Esophagus muscularis mucosa (tissue), 4 donors: Measurements from ENCODE around the gene MAPK8. TPM values are rescaled to one million over a fixed set of nuclear protein-coding genes. Genes with fewer than 3 reads are reported as not detected.

Experiments
- DNase-seq: peaks from one replicate; pipeline ENCODE4 v3.0.0-alpha.2; 2017; ENCODE audit errors: extremely low spot score
- H3K27ac ChIP-seq, 4 donors: fragments of 200-600 bp; sonication (generic); replicated peaks in 1 of 4; 1 replicate in 3 of 4; 2 replicates in 1 of 4; pipeline ENCODE4 v1.5.1; 2016 to 2019; ENCODE audit warnings: mild to moderate bottlenecking in 1 of 4
- H3K27me3 ChIP-seq, 4 donors: fragments of 200-600 bp; sonication (generic); one replicate each; pipeline versions ENCODE4 v1.5.1 to v1.6.0; 2016 to 2019
- H3K36me3 ChIP-seq, 4 donors: fragments of 200-600 bp; sonication (generic); one replicate each; pipeline ENCODE4 v1.5.1; 2016 to 2019
- H3K4me1 ChIP-seq, 4 donors: fragments of 200-600 bp; sonication (generic); one replicate each; pipeline ENCODE4 v1.5.1; 2016 to 2019
- H3K4me3 ChIP-seq, 4 donors: fragments of 200-600 bp; sonication (generic); 1 replicate in 2 of 4; 2 replicates in 2 of 4; pipeline ENCODE4 v1.5.1; 2016 to 2019; ENCODE audit warnings: mild to moderate bottlenecking in 4 of 4, moderate library complexity in 1 of 4
- H3K9me3 ChIP-seq, 4 donors: fragments of 200-600 bp; sonication (generic); 1 replicate in 3 of 4; 2 replicates in 1 of 4; pipeline ENCODE4 v1.5.1; 2016 to 2019
- CTCF ChIP-seq, 3 experiments: fragments of 200-600 bp in 2 of 3; fragments of 450-650 bp in 1 of 3; sonication (generic) in 2 of 3; IDR thresholded peaks; one replicate each; pipeline ENCODE4 v1.5.1; 2017 to 2019; ENCODE audit warnings: antibody characterized with exemption in 3 of 3, mild to moderate bottlenecking in 2 of 3, moderate library complexity in 1 of 3
- EP300 ChIP-seq: sonication (generic); formaldehyde crosslinking; IDR thresholded peaks from one replicate; pipeline ENCODE4 v1.6.1; 2017; ENCODE audit warnings: antibody characterized with exemption
- POLR2A ChIP-seq: fragments of 450-650 bp; IDR thresholded peaks from one replicate; pipeline ENCODE4 v1.6.1; 2017; ENCODE audit warnings: antibody characterized with exemption, moderate library complexity, mild to moderate bottlenecking, low read depth
- POLR2AphosphoS5 ChIP-seq, 2 donors: sonication (generic); formaldehyde crosslinking; IDR thresholded peaks; one replicate each; pipeline ENCODE4 v1.6.1; 2017; ENCODE audit warnings: antibody characterized with exemption in 2 of 2
- WGBS: methylation state at CpG from one replicate; pipeline ENCODE4 v1.1.5; 2018; 5-methylcytosine and 5-hydroxymethylcytosine counted together
- intact Hi-C: fragments of 100-400 bp; cut with DNase I; formaldehyde crosslinking; loops from one replicate; pipeline ENCODE4 v1.15.1; 2023
- total RNA-seq, 4 donors: library from RNA; depleted of rRNA; stranded (reverse); fragments of >200 nt; gene quantifications; one replicate each; pipeline versions ENCODE4 v1.1.0 to v1.2.1, GENCODE V29; 2016

MAPK8 gene
- total RNA-seq, 4 donors from 2014 or later, result 26.8 to 50.0 (median 33.1) TPM

DNA sequence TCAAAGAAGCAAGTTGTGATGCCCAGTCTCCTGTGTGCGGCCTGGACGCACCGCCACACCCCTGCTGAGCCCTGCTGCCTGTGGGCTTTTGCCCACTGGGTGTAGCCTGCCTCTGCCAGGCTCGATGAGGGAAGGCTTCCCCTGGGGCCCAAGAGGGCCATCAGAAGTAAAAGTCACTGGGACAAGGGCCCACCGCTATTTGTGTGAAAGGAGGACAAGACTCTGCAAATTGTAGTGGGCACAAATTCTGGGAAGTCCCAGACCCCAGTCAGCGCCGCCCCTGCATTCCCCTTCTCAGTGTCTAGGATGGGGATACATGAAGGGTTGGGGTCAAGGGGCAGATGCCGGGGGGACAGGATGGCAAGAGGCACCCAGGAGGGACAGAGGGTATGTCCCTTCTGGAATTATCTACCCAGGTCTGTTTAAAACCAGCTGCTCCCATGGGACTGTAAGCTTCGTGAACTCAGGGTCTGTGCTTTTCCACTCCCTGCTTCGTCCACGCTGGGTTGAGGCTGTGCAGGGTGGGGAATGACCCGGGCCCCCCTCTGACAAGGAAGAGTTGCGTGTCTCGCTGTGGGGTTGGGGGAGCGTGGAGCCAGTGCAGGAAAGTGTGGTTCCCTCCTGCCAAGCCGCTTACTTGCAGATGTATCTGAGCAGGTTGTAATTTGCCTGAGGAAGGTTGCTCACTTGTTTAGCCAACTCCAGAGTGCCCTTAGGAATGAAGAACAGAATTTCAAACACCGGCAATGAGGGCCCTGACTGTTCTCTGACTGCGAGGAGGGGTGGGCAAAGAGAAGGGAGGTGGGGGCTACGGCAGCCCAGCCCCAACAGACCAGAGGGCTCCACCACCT, 147.2 kb downstream of the MAPK8 start:
- Histone ChIP-seq H3K27ac (no peak overlapping the region), H3K27me3 (peaks cover 0 to 19% (median 0%) of the 10 kb centered on the region in 4 donors), H3K9me3 (no peaks in the 10 kb centered on the region), H3K4me3 (no peak overlapping the region), H3K36me3 (peaks cover 0 to 5% (median 0%) of the 10 kb centered on the region in 4 donors), H3K4me1 (peaks cover 0 to 12% (median 8%) of the 10 kb centered on the region in 4 donors)
- no peak for DNase-seq
- TF ChIP-seq CTCF (IDR thresholded peaks at IDR 0.05), result no peak
- TF ChIP-seq EP300, result no peak
- 91% methylated on average over 13 of the region's 19 CpGs for WGBS
- intact Hi-C loops, result no loop called here

DNA sequence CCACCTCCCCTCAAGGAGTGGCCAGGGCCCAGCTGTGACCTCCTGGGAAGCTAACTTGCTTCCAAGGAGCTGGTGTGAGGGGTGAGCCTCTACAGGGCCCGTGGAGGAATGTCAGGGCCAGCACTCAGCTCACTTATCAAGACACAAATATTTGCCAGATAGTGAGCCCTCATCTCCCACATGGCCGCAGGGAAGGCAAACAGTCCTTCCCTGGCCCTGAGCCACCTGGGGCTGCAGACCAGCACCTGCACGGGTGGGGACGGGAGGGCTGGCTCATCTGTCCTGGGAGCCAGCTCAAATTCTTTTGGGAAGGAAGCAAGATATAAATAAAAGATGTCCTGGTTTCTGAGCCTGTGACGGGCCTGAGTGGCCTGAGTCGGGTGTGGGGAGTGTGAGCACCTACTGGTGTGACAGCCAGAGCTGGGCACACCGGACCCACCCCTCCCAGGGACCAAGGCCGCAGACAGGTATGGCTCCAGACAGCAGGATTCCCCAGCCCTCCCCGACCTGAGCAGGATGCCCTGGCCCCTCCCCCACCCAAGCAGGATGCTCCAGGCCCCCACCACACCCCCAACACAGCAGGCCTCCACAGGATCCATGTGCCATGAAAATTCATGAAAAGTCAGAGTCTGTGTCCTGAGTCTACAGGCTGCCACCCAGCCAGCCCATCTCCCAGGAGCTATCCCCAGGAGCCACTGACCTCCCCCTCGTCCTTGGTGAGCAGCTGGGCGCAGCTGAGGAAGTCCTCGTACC, 148.0 kb downstream of the MAPK8 start:
- H3K27ac ChIP-seq, result no peak overlapping the region
- 69% methylated on average over 5 of the region's 12 CpGs for WGBS
- H3K36me3 ChIP-seq, result peaks cover 0 to 5% (median 0%) of the 10 kb centered on the region in 4 donors
- H3K4me1 ChIP-seq, result peaks cover 0 to 12% (median 8%) of the 10 kb centered on the region in 4 donors
- intact Hi-C loops, result no loop called here
- TF ChIP-seq POLR2A, result no peak
- TF ChIP-seq CTCF (IDR thresholded peaks at IDR 0.05), result no peak
- TF ChIP-seq POLR2AphosphoS5 (IDR thresholded peaks at IDR 0.05), result no peak
- no peak for TF ChIP-seq EP300
- H3K9me3 ChIP-seq, result no peaks in the 10 kb centered on the region
- H3K27me3 ChIP-seq, result peaks cover 0 to 19% (median 0%) of the 10 kb centered on the region in 4 donors
- no peak for DNase-seq
- H3K4me3 ChIP-seq, result no peak overlapping the region

GRCh38 chr10:48455055-48455391, 148.5 kb downstream of the MAPK8 start:
- no peak overlapping the region for H3K4me3 ChIP-seq
- H3K9me3 ChIP-seq, result no peaks in the 10 kb centered on the region
- H3K27me3 ChIP-seq, result peaks cover 0 to 19% (median 0%) of the 10 kb centered on the region in 4 donors
- no CpG with 5 or more reads among the region's 11 CpGs for WGBS
- peaks cover 0 to 5% (median 0%) of the 10 kb centered on the region in 4 donors for H3K36me3 ChIP-seq
- intact Hi-C loops, result no loop called here
- TF ChIP-seq POLR2A (no peak), POLR2AphosphoS5 (IDR thresholded peaks at IDR 0.05) (no peak), CTCF (IDR thresholded peaks at IDR 0.05) (no peak), EP300 (no peak)
- no peak overlapping the region for H3K27ac ChIP-seq
- no peak for DNase-seq
- H3K4me1 ChIP-seq, result peaks cover 0 to 12% (median 8%) of the 10 kb centered on the region in 4 donors

DNA sequence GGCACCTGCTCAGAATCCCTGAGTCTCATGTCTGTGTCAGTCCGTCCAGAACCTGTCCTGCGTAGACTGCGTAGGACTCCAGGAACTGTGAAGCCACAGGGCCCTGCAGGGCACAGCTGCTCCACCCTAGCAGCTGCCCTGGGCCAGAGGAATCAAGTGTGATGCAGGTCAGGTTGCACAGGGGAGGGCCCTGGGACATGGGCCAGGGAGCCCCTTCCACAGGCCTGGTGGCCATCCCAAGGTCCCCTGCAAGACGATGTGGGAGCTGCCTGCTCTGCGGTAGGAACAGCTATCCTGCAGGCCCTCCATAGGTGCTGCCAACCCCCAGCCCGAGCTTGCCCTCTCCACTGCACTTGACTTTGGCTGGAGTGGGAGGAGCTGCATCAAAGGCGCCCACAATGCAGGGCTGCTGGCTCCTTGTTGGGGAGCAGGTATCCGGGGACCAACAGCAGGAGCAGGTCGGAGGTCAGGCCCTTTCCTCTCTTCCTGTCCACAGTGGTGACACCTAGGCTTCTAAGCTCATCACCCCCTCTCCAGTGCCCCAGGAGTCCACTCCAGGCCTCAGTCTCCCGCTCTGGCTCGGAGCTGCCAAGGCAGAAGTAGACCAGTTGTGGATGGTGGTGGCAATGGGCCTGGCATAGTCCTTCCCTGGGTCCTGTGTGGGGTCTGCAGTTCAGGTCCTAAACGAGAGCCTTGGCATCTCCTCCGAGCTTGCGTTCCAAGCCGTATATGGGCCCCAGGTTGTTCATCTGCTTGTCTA, 149.1 kb downstream of the MAPK8 start:
- peaks cover 0 to 19% (median 0%) of the 10 kb centered on the region in 4 donors for H3K27me3 ChIP-seq
- DNase-seq, result no peak
- H3K4me3 ChIP-seq, result no peak overlapping the region
- peaks cover 0 to under 1% (median 0%) of the 10 kb centered on the region in 4 donors for H3K36me3 ChIP-seq
- intact Hi-C loops, result no loop called here
- H3K9me3 ChIP-seq, result no peaks in the 10 kb centered on the region
- H3K27ac ChIP-seq, result no peak overlapping the region
- 97% methylated on average over 6 of the region's 15 CpGs for WGBS
- peaks cover 0 to 12% (median 8%) of the 10 kb centered on the region in 4 donors for H3K4me1 ChIP-seq
- TF ChIP-seq POLR2A (no peak), CTCF (IDR thresholded peaks at IDR 0.05) (no peak), POLR2AphosphoS5 (IDR thresholded peaks at IDR 0.05) (no peak), EP300 (no peak)
